GM18870 (cell line): Measurements from ENCODE around the gene CNBP.

Experiments
- ATAC-seq: cut with Tn5 transposase; IDR thresholded peaks from one replicate; pipeline ENCODE4 v1.9.1; 2021; ENCODE audit warnings: moderate library complexity; ENCODE audit not compliant: unreplicated experiment

The CNBP gene

DNA sequence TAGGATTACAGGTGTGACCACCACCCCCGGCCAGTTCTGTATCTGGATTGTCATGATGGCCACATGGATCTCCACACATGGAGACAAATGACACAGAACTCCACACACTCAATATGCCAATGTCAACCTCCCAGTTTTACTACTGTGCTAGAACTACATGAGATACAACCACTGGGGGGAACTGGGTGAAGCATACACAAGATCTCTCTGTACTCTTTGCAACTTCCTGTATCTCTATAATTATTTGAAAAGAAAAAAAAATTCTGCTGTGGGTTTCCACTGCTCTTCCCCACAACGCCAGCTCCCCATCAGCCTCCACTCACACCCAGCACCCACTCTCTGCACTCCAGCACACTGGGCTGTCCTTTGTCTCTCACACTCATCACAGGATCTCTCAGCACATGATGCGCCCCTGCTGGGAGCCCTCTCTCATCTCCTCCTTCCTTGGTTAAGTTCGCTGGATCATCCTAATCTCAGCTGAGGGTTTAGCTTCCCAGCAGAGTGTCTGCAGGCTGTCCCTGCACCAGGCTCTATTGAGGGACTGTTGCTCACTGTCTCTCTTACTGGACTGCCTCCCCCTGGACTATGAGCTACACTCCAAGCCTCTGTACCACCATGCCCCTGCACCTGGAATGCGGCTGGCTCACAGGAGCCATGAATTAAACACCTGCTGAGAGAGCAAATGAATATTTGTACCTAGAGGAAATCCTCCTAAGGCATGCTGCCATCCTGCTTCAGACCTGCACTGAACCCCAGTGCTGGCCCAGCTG, 51.4 kb downstream of the CNBP start:
- ATAC-seq: no peak

DNA sequence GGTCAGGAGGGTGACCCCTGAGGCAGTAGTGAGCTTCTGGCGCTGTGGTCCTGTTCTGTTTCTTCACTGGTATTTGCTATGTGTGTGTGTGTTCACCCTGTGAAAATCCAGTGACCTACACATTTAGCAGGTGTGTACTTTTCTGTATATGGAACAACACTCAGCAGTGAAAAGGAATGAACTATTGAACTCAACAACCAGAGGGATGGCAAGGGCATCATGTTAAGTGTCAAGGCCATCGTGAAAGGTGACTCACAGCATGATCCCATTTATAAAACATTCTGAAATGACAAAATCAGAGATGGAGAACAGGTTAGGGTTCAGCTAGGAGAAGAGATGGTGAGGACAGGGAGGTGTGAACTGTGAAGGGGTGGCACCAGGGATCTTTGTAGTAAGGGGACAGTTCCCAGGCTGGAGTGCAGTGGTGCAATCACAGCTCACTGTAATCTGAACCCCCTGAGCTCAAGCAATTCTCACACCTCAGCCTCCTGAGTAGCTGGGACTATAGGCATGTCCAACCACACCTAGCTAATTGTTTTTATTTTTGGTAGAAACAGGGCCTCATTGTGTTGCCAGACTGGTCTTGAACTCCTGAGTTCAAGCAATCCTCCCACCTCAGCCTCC, 52.1 kb downstream of the CNBP start:
- ATAC-seq: no peak

DNA sequence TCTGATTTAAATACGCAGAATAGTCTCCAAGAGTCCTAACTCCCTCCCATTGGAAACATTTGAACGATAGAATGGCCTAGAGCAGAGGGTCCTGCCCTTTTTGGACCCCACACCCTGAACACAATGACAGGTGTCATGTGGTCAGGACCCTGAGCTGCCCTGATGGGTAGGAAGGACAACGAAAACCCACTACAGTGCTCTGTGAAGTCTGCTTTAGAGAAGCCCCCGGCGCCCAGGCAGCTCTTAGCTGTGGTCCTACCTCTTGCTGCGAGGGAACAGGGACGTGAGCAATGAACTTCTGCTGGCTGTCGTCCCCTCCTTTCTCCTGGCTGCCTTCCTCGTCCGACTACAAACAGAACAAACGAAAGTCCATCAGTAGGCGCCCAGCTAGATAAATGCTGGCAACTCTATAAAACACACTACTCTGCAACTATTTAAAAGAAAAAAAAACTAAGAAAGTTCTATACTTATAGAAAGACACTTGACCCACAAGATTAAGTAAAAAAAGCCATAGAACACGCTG, 53.3 kb downstream of the CNBP start:
- no peak for ATAC-seq

DNA sequence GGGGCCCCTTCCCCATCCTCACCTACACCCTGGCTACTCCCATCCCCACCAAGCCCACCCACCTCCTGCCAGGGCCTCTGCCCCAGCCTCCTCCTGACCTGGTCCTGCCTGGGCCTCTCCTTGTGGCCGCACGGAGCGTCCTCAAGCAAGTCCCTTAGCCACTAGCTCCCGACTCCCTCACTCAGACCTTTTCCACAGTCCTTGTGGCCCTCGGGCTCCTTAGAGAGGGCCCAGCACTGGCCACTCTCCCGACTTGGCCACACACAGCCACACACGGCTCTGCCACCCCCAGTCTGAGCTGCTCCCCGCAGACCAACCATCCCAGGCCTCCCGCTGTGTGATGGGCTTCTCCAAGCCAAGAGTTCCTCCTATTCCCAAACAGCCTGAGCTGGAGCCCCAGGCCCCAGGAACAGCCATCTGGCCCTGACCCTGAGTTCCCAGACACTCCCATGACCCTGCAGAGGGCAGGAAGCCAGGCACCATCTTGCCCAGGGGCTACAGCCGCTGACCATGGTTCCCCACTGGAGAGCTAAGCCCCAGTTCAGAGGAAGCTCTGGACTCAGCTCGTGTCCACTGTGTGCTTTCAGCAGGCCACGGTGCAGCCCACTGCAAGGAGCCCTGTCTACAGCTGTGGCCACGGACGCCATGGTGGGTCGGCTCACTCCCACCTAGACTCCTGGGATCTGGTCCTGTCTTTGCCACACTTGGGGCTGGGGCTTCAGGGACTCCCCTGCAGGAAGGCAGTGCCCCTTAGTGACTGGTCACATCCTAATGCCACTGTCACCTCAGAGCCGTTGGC, 55.1 kb downstream of the CNBP start:
- ATAC-seq: no peak

DNA sequence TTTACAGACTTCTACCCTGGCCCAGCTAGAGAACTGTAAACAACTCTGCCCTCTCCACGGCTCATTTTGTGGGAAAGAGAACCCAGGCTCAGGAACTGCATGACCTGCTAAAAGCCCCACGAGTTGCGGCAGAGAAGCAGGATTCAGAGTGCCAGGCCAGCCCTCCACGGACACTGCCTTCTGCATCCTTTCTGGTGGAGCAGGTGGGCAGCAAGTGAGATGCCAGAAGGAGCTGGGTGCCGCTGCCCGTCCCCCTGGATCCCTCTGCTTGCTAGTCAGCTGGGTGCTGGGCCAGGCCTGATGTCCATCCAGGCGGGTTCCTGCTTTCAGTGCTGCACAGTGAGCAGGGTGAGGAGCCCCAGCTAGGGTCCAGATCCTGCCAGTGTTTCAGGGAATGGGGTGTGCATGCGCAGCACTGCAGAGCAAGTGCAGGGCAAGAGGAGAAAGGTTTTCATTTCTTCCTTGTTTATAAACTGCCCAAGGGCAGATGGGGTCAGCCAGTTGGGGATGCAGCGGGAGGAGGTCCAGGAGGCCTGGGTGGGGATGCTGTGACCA, 56.9 kb downstream of the CNBP start:
- ATAC-seq: no peak

DNA sequence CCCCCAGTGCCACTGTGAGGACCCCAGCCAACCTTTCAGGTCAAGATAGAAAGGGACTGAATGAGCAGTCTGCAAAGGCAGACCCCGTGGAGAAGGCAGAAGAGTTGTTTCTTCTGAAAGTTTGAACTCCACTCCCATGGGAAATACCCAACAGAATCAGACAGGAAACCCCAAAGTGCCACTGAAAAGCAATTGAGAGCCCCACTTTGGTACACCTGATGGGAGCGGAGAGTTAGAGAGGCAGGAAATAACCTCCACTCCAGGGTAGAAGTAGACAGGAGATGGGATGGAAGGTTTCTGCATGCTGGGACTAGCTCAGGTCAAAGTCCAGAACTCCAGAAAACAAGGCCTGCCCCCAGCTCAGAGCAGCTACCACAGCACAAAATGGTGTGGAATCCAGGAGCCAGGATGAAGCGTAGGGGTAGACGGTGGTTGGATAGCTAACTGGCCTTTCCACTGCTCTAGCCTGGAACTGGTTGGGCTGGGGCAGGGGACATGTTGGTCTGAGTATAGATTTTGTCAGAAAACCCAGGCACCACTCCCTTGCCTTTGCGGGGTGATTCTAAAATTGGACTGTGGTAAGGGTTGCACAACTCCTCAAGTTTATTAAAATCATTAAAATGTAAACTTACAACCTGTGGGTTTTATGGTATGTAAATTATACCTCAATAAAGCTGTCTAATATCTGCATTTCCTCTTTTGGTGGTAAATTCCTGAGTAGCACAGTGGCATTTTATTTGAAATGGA, 60.2 kb downstream of the CNBP start:
- ATAC-seq: no peak

DNA sequence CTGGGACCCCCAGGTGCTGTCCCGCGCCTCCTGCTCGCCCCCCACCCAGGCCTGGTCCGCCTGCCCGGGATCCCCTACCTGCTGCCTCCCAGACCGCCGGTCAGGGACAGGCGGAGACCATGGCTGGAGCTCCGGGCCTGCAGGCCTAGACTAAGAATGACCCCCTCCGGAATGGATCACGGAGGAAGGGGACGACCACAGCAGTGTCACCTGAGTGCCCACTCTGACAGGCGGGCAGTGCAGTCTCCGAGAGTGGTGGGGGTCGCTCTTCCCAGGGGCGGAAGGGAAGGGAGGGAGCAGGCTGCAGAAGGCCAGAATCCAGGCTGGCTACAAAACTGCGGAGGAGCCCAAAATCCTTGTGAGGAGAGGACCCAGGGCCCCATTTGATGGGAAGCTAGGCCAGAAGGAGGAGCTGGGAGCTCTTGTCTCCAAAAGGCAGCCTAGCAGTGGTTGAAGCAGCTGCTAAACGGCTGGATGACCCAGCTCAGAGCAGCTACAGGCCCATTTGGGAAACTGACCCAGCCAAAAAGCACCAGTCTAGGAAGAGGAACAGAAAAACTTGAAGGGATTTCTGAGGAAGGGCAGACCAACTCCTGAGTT, 61.2 kb downstream of the CNBP start:
- no peak for ATAC-seq

DNA sequence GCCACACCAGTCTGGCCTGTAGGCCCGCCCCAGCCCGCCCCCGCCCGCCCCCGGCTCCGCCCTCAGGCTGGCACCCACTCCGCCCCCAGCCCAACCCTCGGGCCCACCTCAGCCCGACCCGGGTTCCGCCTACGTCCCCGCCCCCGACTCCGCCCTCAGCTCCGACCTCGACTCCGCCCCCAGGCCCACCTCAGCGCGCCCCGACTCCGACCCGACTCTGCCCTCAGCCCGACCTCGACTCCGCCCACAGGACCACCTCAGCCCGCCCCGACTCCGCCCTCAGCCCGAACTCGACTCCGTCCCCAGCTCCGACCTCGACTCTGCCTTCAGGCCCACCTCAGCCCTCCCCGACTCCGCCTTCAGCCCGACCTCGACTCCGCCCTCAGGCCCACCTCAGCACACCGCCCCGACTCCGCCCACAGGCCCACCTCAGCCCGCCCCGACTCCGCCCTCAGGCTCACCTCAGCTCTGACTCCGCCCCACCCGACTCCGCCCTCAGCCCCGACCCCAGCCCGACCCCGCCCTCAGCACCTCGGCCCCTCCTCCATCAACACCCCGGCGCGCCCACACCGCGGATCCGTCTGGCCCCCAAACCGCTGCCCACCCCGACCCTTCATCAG, 61.8 kb downstream of the CNBP start, which contains the start of gene RAB43:
RAB43 (minus strand) TSS at position 13 of the 620 bp plus-strand sequence. CDS start 315 bp downstream, outside the sequence.
- ATAC-seq: no peak

DNA sequence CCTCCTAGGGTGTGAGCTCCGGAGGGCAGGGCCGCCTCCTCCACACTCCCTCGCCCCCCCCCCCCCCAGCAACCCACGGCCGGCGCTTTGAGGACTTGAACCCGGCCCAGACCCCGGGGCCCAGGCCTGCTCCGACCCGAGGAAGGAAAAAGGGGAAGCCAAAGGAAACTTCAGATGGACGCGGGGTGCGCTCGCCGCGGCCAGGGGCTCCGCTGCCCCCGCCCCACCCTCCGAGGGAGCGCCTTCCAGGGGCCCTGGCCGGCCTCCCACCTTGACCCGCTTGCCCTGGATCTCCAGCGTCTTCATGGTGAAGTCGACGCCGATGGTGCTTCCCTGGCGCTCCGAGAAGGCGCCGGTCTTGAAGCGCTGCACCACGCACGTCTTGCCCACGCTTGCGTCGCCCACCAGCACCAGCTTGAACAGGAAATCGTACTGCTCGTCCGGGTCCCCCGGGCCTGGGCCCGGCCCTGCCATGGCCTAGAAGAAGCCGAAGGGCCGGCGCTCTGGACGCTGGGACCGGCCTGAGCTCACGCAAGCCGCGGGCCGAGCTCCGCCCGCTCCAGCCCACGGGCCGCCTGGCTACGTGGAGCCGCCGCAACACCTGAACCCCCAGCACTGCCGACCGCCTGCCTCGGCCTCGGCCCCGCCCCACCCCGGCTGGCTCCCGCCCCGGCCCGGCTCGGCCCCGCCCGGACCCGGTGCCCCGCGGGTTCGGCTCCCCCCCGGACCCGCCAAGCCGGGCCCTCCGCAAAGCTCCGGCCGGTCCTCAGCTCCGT, 62.5 kb downstream of the CNBP start:
- no peak for ATAC-seq

DNA sequence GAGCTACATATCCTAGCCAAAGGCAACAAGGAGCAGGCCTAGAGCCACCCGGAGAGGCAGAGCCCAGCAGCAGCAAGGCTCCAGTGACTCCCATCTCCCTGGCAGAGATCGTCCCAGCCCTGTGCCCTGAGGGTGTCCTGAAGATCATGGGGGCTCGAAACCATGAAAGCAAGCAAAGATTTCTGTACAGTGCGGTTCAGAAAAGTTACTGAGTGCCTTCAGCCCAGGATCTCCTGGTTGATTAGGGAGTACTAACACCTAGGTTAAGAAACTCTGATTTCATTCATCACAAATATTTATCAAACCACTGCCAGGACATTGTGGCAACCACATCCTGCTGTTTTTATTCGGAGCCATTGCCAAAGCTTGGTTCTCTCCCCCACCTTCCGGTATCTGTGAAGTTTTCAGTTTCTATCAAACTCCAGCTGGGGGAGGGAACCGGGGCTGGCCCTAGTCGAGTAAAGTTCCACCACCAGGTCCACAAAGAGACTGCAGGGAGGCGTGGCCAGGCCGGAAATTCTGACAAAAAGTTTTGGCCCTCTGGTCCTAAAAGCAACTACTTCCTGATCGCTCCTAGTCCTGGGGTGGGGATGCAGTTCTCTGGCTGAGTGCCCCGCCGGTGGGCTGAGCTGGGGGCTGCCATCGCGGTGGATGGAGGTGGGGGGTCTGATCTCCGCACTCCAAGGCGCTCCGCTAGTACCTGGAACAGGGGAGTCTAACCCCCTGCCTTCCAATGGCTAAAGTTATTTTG, 63.3 kb downstream of the CNBP start:
- peak; percentile 70 for ATAC-seq

DNA sequence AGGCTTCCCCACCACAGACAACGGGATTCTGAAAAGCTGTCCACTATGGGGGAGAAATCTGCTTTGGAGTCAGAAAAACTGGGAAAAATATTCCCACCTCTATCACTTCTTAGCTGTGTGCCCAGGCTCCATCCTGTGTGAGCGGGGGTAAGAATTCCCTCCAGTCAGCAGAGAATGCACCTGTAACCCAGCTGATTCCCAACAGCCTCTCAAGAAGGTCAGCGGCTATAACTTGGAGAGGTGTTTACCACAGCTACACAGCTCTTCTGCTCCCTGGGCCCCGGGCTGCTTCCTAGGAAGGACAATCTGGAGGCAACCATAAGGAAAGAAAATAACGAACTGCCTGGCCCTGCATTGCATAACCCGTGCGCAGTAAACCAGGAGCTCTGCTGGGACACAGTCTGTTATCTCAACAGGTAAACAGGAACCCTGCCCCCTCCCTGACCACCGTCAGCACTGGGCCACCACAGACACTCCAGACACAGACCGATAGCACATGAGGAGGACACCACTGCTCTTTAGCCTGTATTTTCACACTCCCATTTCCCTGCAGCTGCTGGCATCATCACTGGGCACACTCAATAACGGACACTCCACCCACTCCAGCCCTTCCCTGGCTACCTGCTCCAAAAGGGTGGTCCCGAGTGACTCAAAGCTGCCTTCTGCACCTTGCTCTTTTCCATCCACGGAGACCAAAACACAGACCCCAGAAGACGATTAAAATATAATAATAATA, 64.2 kb downstream of the CNBP start:
- no peak for ATAC-seq

DNA sequence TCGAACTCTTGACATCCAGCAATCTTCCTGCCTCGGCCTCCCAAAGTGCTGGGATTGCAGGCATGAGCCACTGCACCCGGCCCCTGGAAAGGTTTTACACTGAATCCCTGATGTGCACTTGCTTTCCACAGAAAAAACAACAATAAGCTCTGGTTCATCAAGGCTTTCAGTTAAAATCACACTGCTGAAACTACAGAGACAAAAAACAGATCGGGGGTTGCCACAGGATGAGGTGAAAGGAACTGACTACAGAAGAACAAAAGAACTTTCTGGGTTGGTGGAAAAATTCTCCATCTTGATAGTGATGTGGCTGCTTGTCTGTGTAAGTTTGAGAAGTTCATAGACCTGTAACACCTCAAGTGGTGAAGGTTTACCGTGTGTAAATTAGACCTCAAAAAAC, 65.0 kb downstream of the CNBP start:
- no peak for ATAC-seq
